HL-60 (cell line): ENCODE results near the gene OR13F1.

Experiments used
- TF ChIP-seq, protein P1 (sequence below): IDR thresholded peaks from one replicate; pipeline ENCODE4 v1.5.1; 2011; ENCODE audit warnings: low read length, control low read depth, inconsistent platforms; ENCODE audit not compliant: insufficient read depth
- TF ChIP-seq, protein P2 (sequence below): IDR thresholded peaks from 2 replicates; pipeline ENCODE4 v1.6.1; 2012; ENCODE audit warnings: low read depth; ENCODE audit not compliant: insufficient replicate concordance

DNA sequence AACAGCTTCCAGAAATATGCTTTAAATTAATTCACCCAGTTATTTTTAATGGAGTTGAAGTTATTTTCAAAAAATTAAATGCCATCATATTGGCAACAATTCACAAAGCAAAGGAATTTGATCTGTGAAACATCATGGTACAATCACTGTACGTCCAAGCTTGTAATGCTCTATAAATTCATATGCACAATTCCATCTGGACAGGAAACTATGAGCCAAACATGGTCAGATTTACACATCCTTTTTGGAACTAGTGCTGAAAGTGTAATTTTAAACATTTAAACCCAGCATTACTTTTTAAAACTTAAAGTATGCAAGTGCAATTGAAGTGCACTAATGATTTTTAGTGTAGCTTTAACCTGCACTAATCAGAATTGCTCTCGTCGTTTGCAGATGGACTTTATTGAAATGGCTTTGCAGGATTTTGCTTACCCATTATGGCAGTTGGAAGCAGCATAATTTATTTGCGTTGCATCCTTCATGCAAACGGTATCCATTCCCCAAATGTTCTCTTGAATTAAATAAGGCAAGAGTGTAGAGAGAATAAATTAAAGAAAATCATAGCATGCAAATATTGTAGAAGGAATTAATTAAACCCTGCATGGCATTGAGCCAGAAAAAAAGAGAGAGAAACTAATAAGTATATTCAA, 21.0 kb upstream of the OR13F1 start:
- TF ChIP-seq, protein P1, sequence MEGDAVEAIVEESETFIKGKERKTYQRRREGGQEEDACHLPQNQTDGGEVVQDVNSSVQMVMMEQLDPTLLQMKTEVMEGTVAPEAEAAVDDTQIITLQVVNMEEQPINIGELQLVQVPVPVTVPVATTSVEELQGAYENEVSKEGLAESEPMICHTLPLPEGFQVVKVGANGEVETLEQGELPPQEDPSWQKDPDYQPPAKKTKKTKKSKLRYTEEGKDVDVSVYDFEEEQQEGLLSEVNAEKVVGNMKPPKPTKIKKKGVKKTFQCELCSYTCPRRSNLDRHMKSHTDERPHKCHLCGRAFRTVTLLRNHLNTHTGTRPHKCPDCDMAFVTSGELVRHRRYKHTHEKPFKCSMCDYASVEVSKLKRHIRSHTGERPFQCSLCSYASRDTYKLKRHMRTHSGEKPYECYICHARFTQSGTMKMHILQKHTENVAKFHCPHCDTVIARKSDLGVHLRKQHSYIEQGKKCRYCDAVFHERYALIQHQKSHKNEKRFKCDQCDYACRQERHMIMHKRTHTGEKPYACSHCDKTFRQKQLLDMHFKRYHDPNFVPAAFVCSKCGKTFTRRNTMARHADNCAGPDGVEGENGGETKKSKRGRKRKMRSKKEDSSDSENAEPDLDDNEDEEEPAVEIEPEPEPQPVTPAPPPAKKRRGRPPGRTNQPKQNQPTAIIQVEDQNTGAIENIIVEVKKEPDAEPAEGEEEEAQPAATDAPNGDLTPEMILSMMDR = no peak
- TF ChIP-seq, protein P2, sequence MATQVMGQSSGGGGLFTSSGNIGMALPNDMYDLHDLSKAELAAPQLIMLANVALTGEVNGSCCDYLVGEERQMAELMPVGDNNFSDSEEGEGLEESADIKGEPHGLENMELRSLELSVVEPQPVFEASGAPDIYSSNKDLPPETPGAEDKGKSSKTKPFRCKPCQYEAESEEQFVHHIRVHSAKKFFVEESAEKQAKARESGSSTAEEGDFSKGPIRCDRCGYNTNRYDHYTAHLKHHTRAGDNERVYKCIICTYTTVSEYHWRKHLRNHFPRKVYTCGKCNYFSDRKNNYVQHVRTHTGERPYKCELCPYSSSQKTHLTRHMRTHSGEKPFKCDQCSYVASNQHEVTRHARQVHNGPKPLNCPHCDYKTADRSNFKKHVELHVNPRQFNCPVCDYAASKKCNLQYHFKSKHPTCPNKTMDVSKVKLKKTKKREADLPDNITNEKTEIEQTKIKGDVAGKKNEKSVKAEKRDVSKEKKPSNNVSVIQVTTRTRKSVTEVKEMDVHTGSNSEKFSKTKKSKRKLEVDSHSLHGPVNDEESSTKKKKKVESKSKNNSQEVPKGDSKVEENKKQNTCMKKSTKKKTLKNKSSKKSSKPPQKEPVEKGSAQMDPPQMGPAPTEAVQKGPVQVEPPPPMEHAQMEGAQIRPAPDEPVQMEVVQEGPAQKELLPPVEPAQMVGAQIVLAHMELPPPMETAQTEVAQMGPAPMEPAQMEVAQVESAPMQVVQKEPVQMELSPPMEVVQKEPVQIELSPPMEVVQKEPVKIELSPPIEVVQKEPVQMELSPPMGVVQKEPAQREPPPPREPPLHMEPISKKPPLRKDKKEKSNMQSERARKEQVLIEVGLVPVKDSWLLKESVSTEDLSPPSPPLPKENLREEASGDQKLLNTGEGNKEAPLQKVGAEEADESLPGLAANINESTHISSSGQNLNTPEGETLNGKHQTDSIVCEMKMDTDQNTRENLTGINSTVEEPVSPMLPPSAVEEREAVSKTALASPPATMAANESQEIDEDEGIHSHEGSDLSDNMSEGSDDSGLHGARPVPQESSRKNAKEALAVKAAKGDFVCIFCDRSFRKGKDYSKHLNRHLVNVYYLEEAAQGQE = no peak
